HG02870 (cell line): ENCODE results near the gene LIF.

Experiments used
- ATAC-seq: cut with Tn5 transposase; IDR thresholded peaks from one replicate; pipeline ENCODE4 v1.9.1; 2021; ENCODE audit warnings: mild to moderate bottlenecking, moderate library complexity; ENCODE audit not compliant: unreplicated experiment

LIF gene

DNA sequence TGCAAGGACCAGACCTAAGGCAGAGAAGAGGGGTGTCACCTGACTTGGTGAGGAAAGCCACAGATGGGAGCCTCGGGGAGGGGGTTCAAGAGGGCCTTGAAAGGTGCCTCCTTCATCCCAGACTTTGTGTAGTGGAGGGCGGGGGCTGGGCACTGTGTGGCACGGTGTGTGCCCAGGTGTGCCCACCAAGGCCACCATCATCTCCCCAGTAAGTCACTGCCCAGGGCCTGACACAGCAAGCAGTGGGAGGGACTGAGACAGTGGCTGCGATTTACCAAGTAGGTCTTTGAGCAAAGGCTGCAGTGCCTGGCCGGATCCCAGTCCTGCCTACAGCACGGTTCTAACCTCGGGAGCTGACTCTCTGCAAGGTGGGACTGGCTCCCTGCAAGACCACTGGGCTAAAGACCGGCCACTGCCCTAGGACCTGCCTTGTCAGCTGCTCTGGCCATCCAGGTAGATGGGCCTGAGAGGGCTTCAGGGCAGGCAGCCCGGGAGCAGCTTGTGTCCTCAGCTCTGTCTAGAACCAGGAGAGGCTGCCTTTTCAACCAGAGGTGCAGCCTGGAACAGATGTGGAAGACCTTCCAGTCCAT is 18.7 kb upstream of the LIF start:
- no peak for ATAC-seq

DNA sequence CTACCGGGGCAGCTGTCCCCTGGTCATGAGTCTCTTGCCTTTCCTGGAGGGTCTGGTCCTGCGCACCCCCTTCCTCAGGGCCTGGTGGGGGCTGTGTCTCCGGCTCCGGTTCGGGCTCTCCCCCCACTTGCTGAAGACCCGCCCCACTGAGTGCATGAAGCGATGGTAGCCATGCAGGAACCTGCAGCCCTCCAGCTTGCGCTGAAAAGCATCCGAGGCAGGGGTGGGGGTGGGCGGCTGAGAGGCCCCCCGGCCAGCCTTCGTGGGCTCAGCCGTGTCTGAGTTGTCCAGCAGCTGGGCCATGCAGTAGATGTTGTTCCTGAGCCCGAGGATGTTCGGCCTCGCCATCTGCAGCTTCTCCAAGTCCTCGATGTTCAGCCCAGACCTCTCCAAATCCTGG is 17.3 kb upstream of the LIF start:
- ATAC-seq: no peak

DNA sequence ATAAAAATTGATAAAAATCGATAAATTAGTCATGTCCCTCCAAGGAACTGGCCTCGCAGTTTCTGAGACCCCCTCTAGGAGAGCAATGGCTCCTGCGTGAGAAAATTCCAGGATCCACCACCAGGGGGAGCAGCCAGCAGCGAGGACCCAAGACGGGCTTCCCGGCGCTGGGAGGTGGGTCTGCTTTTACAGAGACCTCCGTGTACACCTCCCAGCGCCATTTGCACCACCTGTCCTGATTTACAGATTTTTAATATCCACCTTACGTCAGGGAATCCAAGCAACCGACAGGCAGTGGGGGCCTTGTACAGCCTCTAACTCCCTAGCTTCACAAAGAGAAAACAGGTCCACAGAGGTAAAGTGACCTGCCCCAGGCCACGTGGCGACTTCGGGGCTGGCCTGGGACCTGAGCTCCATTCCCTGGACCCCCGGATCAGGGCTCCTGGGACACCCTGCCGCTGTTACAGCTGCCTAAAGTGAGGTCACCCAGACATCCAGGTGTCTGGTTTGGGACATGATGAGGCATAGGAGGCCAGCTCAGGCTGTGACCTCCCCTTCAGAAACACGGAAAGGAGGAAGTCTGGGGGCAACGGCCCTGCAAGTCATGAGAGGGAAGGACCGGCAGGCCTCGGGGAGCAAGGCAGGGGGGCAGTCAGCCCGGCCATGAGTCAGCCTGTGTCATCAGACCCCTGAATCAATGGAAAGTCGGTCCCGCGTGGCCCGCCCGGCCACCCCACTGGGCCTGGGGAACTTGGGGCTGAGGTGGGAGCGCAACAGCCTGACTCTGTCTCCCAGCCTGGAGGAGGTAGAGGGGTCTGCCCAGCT is 16.6 kb upstream of the LIF start:
- ATAC-seq: no peak

DNA sequence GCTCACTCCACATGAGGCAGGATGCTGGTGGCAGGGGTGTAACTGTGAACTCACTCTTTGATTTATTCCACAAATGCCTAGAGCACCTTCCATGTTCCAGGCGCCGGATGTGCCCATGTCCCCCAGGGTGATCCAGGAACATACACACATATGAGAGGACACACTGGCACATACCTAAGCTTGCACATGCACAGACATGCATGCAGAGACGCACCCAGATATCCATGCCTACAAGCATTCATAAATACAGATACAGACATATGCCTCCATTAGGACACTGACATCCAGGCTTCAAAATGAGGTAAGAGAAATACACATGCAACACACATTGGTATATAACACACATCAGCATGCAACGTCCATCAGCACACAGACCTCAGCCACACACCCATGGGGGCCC is 15.6 kb upstream of the LIF start:
- no peak for ATAC-seq

DNA sequence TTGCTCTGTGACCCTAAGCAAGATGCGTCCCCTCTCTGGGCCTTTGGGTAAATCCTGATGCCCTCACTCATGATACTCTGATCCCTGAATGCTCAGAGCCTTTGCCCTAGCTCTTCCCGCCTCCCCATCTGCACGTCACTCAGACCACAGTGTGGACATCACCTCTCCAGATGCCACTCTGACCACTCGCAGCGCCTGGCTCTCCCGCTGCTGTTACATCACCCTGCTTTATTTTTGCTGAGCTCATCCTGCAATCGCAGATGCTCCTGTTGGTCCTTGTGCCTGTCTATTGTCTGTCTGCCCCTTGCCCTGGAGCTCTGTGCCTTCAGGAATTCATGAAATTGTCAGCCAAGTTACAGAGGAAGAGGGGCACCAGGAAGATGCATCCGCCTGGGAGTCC is 14.6 kb upstream of the LIF start:
- ATAC-seq: no peak

DNA sequence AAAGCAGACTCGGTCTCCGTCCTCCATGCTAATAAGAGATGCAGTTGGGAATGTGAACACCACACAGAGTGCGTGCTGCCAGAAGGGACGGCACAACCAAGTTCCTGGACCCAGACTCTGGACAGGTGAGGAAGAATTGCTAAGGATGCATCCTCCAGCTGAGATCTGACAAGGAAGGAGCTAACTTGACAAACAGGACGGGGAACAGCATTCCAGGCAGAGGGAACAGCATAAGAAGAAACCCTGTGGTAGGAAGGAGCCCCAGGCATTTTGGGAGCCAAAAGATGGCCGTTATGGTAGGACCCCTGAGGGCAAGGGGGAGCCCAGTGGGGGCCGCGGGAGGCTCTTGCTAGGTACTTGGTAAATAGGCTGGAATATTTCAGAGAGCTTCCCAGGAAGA is 14.1 kb upstream of the LIF start:
- ATAC-seq: no peak

DNA sequence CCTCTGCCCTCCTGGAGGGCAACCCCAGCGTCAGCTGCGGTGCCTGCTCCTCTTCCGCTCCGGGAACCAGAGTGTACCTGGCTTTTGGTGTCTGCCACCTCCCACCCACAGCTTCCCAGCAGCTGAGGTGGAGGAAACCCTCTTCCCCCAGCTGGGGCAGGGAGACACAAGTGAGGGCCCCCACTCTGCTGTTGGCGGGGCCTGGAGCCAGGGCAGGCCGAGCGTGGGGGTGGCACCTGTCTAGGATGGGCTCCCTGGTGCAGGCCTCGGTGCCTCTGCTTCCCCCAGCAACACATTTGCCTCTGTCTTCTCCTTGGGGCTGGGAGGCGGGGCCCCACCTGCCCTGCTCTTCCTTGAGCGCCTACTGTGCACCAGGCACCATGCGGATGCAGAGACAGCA is 13.7 kb upstream of the LIF start:
- ATAC-seq: no peak

DNA sequence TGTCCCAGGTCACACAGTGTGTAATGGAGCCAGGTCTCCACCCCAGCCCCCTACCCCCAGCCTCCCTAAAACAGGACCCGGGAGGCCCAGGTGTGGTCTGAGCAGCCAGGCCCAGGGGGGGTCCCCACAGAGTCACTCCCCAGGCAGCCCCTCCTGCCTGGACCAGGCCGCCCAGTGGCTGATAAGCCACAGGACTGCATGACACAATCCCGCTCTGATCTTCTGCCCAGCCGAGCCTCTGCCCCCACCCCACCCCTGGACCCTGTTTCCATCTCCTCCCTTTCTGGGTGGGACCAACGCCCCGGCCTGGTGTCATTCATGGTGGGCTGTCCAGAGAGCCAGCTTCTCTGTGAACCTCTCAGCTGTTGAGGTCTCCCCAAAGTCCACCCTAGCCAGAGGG is 7.8 kb upstream of the LIF start:
- no peak for ATAC-seq

DNA sequence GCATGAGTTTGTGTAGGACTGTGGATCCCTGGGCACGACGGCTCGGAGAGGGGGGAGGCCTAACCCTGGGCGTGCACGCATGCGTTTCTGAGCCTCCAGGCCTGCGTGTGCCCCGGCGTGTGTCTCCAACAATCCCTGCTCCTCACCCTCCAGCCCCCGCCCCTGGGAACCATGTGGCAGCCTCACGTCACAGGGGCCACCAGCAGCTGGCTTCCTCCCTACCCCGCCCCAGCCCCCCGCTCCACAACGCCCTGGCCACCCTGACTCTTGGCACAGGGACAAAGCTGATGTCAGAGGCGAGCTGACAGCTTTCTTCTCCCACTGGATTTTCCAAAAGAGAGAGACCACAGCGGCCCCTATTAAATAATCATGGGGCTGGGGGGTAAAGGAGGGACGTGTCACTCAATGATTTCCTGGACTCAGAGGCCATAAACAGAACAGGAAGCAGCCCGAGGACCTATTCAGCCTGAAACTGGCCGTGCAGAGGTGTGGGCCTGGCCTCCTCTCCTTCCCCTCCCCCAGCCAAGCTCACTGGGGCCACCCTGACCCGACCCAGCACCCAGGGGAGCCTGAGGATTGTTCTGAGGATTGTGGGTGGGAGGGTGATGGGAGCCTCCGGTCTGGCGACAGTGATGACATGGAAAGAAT is 6.8 kb upstream of the LIF start:
- no peak for ATAC-seq

DNA sequence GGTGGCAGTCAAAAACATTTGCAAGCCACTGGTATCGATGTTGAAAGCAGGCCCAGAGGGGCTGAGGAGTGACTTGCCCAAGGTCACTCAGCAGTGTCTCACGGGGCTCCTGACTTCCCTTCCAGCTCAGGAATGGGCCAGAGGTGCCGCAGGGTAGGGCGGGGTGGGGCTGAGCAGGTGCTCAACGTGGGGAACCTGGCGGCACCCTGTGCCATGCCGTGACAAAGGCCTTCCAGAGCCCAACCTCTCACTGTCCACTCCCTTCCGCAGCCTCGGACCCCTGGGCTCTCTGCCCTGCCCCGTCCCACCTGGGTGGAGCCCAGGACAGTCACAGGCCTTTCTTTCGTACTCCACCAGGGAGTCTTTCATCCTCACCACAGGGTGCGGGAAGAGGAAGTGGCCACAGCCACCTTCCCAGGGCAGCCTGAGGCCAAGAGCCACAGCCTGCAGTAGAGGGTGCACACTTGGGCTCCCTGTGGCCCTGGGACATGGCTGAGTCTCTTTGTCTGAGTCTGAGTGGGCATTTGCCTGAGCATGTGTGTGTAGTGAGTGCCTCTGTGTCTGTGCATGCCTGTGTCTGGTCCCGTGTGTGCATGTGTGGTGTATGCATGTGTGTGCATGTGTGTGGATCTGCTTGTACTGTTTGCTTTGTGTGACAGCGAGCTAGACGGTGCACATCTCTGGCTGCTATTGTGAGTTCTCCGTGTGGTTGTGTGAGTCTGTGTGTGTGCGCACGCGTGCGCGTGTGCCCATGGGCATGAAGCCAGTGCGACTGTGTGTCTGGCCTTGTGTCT is 6.0 kb upstream of the LIF start:
- ATAC-seq: no peak

DNA sequence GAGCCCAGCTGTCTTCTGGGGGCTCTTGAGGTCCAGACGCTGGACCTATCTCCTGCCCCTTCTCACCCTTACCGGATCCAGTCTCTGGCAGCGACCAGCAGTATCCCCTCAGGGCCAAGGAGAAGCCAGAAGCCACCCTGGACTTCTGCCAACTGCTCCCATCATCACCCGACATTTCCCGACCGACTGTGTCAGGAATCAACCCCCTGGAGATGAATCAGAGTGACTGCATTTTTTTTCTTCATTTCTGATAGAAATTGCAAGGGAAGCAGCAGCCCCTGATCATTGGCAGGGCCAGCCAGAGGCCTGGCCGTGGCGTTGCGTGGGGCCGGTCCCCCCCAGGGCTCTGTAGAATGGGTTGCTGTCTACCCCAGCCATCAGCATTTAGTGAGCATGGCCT is 5.2 kb upstream of the LIF start:
- no peak for ATAC-seq

DNA sequence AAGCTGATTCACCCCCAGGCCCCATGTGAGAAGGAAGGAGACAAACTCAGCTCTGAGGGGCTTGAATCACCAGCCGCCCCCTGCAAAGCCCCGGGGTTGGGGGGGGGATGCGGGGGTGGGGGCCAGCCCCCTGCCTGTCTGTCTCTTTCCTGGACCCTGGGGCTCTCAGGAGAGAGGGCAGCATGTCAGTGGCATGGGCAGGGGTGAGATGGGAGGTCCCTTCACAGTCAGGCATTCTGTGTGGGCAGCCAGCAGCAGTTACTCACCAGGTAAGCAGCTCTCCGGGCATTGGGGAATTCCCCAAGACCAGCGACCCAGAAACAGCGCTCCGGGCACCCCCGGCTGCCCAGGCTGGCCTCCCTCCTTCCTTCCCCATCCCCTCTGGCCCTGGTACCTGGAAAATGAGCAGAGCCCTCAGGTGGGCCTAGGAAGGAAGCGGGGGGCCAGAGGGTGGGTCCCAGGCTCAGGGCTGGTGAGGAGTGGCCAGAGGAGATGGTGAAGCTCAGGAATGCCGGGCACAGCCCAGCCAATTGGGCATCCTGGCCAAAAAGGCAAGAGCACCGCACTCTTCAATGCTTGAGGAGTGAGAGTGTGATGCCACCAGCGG is 4.2 kb upstream of the LIF start:
- ATAC-seq: no peak

DNA sequence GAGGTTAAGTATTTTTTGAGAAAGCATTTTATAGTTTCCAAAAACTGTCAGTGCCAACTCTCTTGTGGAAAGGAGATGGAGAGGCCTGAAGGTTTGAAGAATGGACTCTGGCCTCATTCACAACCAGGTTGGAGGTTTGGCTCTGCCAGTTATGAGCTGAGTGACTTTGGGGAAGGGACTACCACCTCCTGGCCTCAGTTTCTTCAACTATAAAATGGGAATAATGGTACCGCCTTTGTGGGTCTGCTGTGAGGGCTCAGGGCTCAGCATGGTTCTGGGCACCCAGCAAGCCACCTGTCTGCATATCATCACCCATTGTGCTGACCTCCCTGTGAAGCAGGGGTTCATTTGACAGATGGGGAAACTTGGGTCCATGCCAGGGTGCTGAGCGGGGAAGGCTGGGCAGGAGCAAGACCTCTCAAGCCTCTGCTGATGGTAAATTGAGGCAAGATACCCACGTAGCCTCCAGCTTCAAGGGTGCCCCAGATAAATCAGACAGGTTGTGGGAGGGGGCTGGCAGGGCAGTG is 3.5 kb upstream of the LIF start:
- no peak for ATAC-seq

DNA sequence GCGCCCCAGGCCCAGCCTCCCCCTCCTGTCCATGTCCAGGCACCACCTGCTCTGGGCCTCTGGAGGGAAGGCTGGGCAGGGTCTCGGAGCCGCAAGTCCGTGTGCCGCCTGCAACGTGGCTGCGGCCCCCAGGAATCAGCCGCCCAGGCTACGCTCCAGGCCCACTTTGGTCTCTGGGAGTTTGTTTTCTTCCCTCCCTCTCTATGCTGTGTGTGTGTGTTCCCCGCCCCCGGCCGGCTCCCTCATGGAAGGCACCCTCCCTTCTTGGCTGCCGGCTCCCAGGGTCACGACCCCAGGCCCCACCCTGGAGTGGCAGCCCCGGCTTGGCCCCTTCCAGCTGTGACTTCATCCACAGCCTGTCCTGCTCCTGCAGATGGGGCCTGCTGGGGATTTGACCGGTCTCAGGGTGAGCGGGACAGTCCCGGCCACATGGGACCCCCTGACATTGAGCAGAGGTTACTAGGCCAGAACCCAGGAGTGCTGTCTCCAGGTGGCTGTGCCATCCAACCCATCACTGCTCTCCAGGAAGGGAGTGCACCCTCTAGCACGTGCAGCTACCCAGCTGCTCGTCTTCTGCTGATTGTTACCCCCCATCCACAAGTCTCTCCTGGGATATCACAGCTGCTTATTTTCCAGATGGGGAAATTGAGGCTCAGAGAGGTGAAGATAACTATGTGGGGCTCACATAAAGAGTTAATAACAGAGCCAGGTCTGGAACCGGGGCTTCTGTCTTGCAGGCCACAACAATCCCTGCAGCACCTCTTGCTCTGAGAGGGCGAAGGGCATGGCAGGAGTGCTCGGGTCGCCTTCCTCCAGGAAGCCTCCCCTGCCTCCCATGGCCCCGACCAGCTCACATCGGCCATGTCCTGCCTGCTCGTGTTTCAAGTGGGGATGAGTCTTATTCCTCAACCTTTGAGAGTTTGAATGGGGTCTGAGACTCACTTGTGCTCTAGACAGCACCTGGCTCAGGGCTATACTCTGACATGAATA is 2.8 kb upstream of the LIF start:
- no peak for ATAC-seq

DNA sequence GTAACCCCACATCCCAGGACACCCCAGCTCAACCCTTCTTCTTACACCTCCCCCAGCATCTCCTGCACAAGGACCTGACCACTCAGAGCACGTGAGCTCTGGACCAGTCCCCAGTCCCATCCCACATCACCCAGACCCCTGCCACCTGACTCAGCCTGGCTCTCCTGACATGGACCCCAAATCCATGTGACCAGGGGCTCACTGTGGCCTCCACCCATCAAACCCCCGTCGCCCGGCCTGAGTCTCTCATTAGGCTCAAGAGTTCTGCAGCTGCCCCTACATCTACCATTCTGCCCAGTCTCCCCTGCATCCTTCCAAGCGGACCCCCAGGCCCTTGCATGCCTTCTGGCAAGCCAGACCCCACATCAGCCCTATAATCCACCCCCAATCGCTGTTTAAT is 1.9 kb upstream of the LIF start:
- no peak for ATAC-seq

DNA sequence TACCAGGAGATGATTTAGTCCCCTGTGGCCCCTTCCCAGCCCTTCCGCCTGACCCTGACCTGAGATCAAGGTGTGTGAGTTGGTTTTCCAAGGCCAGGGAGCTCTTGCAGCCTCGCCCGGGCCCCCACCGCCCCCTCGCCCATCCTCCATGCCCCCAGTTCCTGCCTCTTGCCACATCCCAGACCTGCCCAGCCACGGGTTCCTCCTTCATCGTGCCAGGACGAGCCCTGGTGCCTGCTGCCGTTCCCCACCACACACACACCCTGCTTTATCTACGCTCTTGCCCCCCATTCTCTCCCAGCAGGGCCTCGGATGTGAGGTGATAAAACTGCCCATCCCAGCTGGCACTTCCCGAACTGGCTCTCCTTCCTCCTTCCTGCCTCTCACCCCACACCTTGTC is 1.4 kb upstream of the LIF start:
- ATAC-seq: no peak

DNA sequence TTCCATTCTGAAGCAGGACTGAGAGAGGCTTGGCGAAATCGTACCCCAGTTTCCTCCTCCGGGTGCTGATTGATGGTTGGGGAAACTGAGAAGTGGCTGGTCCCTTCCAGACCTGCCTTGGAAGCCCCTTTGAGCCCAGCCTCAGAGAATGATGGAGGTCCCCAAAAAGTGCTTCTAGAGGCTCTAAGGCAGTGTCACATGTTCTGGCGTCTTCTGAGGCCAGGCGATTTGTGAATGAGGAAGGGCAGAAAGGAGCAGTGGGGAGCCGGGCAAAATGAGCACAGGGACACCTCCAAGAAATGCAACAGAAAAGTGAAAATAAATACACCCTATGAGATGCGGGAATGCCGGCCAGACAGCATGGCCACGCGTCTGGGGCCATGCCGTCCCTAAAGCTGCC is 1.0 kb upstream of the LIF start:
- no peak for ATAC-seq

DNA sequence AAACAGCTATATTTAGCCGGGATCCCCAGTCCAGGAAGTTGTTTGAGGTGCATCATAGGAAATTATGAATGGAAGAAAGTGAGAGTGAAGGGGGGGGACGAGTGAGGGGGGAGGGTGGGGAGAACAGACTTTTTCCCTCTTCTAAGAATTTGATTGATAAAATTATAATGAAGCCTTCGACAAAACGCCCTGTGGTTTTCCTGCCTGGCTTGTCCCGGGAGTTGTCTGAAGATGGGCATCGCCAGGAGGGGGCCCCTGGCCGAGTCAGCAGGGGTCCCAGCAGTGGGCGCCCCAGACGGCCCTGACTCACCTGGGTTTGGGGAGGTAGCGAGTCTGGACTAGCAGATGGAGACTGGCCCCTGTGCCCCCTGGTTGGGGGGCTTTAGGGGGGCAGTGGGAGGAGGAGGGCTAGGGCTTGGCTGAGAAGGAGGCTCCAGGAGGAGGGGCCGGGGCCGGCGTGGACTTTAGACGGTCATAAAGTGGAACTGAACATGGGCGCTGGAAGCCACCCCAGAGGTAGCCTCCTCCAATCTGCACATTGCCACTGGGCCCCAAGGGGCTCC is 336 bp upstream of the LIF start:
- ATAC-seq: no peak

DNA sequence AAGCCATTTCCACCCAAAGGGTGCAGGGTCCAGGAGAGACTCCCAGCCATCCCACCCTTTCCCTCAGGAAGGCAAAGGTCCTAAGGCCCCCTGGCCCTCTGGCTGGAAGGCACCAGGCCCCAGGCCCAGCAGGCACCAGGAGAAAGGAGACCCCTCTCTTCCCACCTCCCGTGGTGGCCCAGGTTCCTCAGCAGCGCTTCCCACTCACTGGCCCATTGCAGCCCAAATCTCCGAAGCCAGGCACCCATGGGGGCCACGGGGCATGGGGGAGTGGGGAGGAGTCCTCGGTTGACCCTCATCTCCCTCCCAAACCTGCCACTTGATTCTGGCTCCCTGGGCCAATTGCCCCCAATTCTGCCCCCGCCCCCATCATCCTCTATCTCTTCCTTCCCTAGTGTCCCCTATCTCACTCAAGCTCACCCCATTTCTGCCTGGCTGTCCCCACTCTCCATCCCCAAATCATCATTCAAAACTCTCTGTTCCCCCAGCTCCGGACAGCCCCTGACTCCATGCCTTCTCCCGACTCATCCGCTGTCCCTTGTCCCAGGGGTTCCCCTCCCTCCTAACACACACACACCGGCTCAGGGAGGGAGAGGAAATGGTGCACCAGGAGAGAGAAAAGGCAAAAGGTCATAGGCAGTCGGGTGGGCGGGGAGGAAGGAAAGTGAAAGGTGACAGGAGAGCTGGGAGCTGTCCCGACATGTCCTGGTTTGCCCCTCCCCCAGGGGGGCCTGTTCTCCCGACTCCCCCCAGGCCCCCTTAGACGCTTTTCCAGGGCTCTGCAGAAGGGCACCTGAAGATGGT is 1.2 kb downstream of the LIF start:
- no peak for ATAC-seq
